ENCODE data around the gene CPNE8.

The CPNE8 gene

DNA sequence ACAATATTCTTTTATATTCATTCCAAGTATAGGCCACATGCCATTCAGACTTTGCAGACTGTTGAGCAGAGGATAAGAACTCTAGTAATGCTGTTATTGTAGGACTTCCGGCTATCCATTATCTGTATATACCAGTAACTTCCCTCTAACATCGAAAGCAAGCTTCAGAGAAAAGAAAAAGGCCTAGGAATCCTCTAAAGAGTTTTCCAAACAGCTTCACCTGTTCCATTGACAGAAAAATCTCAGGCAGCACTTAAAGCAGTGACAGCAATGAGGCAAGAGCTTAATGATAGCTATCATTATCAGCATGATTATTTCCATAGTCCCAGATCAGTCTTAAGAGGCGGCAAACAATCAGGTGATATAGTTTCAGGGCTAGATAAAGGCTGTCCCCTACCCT, 1.8 kb downstream of the CPNE8 start:
- H3K4me3 ChIP-seq (replicated peaks; ENCODE audit: insufficient read depth, low read length): no peak overlapping the region
- no peak for DNase-seq (ENCODE audit: low read depth in 1 of 2, low spot score in 1 of 2)

DNA sequence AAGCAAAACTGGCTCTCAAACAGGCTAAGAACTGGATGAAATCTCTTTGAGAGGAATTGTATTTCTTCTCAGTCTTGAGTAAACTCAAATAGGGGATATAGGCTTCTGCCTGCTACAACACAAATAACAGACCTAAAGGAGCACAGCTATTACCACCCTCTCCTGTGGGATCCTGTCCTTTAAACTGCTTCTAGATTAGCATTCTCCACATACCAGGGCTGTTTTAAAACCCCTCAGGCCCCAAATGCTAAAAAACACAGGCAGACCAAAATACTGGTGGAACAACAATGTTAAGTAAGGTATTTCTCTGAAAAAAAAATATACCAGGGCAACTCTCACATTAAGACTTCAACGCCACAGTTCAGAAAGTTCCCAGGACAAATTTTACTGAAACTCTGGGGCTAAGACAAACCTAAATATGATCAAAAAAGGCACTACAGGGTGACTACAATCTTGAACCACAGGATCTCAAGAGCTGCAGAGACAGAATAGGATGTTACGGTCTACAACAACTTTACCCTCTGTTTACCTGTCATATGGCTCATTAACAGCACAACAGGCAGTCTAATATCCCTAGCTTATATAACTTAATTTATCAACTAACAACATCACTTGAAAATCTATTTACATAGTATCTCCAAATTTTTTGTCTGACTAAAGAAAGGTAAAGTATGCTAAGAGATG, 7.2 kb downstream of the CPNE8 start:
- TF ChIP-seq, protein P1, sequence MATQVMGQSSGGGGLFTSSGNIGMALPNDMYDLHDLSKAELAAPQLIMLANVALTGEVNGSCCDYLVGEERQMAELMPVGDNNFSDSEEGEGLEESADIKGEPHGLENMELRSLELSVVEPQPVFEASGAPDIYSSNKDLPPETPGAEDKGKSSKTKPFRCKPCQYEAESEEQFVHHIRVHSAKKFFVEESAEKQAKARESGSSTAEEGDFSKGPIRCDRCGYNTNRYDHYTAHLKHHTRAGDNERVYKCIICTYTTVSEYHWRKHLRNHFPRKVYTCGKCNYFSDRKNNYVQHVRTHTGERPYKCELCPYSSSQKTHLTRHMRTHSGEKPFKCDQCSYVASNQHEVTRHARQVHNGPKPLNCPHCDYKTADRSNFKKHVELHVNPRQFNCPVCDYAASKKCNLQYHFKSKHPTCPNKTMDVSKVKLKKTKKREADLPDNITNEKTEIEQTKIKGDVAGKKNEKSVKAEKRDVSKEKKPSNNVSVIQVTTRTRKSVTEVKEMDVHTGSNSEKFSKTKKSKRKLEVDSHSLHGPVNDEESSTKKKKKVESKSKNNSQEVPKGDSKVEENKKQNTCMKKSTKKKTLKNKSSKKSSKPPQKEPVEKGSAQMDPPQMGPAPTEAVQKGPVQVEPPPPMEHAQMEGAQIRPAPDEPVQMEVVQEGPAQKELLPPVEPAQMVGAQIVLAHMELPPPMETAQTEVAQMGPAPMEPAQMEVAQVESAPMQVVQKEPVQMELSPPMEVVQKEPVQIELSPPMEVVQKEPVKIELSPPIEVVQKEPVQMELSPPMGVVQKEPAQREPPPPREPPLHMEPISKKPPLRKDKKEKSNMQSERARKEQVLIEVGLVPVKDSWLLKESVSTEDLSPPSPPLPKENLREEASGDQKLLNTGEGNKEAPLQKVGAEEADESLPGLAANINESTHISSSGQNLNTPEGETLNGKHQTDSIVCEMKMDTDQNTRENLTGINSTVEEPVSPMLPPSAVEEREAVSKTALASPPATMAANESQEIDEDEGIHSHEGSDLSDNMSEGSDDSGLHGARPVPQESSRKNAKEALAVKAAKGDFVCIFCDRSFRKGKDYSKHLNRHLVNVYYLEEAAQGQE (IDR thresholded peaks at IDR 0.05; ENCODE audit: insufficient replicate concordance, low read depth): no peak
- TF ChIP-seq SPI1 (IDR thresholded peaks at IDR 0.05; ENCODE audit: borderline replicate concordance, low read depth): no peak
- no peak for TF ChIP-seq GABPA (IDR thresholded peaks at IDR 0.05; ENCODE audit: low read depth)
- TF ChIP-seq, protein P2, sequence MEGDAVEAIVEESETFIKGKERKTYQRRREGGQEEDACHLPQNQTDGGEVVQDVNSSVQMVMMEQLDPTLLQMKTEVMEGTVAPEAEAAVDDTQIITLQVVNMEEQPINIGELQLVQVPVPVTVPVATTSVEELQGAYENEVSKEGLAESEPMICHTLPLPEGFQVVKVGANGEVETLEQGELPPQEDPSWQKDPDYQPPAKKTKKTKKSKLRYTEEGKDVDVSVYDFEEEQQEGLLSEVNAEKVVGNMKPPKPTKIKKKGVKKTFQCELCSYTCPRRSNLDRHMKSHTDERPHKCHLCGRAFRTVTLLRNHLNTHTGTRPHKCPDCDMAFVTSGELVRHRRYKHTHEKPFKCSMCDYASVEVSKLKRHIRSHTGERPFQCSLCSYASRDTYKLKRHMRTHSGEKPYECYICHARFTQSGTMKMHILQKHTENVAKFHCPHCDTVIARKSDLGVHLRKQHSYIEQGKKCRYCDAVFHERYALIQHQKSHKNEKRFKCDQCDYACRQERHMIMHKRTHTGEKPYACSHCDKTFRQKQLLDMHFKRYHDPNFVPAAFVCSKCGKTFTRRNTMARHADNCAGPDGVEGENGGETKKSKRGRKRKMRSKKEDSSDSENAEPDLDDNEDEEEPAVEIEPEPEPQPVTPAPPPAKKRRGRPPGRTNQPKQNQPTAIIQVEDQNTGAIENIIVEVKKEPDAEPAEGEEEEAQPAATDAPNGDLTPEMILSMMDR (IDR thresholded peaks at IDR 0.05; ENCODE audit: insufficient read depth, low read length): no peak
- no peak for TF ChIP-seq POLR2AphosphoS5 (IDR thresholded peaks at IDR 0.05; ENCODE audit: low read depth)
- Histone ChIP-seq H3K27ac (replicated peaks) (no peak overlapping the region), H3K4me3 (replicated peaks; ENCODE audit: insufficient read depth, low read length) (no peak overlapping the region), H3K27me3 (ENCODE audit: insufficient read depth, poor library complexity, severe bottlenecking) (no peaks in the 10 kb centered on the region)
- DNase-seq (ENCODE audit: low read depth in 1 of 2, low spot score in 1 of 2): no peak

More for the DNA sequence above, 1.8 kb downstream of the CPNE8 start:
- TF ChIP-seq, protein P1 (IDR thresholded peaks at IDR 0.05; ENCODE audit: insufficient replicate concordance, low read depth): no peak
- TF ChIP-seq POLR2AphosphoS5 (IDR thresholded peaks at IDR 0.05; ENCODE audit: low read depth) (no peak), GABPA (IDR thresholded peaks at IDR 0.05; ENCODE audit: low read depth) (no peak), SPI1 (IDR thresholded peaks at IDR 0.05; ENCODE audit: borderline replicate concordance, low read depth) (no peak)
- TF ChIP-seq, protein P2 (IDR thresholded peaks at IDR 0.05; ENCODE audit: insufficient read depth, low read length): no peak
- peaks cover 18% of the 10 kb centered on the region for H3K27me3 ChIP-seq (ENCODE audit: insufficient read depth, poor library complexity, severe bottlenecking)
- no peak overlapping the region for H3K27ac ChIP-seq (replicated peaks)

DNA sequence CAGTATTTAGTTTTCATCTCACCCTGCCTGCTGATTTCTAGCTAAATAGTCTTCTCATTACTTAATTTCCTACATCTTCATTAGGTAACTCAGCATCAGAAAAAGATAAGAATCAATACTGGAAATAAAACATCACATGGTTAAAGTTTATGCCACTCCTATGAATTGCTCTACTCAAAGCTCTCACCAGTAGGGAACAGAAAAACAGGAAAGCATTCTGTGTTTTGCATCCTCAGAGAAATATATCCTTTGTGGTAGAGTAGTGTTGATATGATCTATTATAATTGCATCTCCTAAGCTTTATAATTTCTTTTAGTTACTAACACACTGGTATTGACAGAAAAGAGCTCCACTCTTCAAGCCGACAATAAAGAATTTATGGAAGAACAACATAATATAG, 9.9 kb downstream of the CPNE8 start:
- Histone ChIP-seq H3K27me3 (ENCODE audit: insufficient read depth, poor library complexity, severe bottlenecking) (no peaks in the 10 kb centered on the region), H3K4me3 (replicated peaks; ENCODE audit: insufficient read depth, low read length) (no peak overlapping the region), H3K27ac (replicated peaks) (no peak overlapping the region)
- TF ChIP-seq POLR2AphosphoS5 (IDR thresholded peaks at IDR 0.05; ENCODE audit: low read depth) (no peak), SPI1 (IDR thresholded peaks at IDR 0.05; ENCODE audit: borderline replicate concordance, low read depth) (no peak), GABPA (IDR thresholded peaks at IDR 0.05; ENCODE audit: low read depth) (no peak)
- TF ChIP-seq, protein P2 (IDR thresholded peaks at IDR 0.05; ENCODE audit: insufficient read depth, low read length): no peak
- TF ChIP-seq, protein P1 (IDR thresholded peaks at IDR 0.05; ENCODE audit: insufficient replicate concordance, low read depth): no peak
- no peak for DNase-seq (ENCODE audit: low read depth in 1 of 2, low spot score in 1 of 2)

Data from HL-60 (cell line).